Activated CD4-positive, alpha-beta T cell treated with anti-CD3 and anti-CD28 coated beads, Interleukin-2, amount 50 U/mL, for 4 hours (primary cell): Measurements from ENCODE around the gene BCL2L11.

Source experiments
- DNase-seq, 2 experiments: peaks; one replicate each; pipeline ENCODE4 v3.0.0-alpha.2; 2020

BCL2L11 gene

DNA sequence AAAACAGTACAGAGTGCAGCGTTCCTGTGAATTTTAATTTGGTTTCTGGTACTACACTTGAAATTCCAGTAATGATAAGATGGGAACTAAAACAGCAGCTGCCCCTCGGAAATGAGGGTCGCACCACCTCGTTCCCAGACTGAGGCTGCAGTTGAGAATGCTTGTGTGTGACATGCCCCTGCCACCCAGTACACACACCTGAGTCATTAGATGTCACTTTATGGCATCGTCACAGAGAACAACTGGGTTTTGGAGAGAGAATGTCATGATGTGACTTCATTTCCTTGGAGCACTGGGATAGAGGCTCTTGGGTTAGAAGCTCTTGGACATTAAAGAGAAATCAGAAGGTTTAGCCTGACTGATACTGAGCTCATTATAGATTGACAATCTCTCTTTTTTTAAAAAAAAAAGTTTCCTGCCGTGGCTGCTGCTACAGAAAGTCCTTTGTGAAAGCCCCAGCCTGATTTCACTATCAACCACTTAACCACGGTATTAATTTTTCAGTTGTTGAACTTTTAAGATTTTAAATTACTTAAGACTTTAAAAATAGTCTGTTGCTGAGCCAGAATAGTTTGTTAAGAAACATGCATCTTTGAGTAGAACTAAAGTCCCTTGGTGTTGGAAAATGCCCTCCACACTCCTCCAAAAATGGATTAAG, 24.5 kb downstream of the BCL2L11 start:
- DNase-seq: no peak

- no peak for DNase-seq
Measured at GRCh38 chr2:111145951-111146350, 25.2 kb downstream of the BCL2L11 start.

- DNase-seq: no peak
Measured at GRCh38 chr2:111148225-111148873, 27.6 kb downstream of the BCL2L11 start.

DNA sequence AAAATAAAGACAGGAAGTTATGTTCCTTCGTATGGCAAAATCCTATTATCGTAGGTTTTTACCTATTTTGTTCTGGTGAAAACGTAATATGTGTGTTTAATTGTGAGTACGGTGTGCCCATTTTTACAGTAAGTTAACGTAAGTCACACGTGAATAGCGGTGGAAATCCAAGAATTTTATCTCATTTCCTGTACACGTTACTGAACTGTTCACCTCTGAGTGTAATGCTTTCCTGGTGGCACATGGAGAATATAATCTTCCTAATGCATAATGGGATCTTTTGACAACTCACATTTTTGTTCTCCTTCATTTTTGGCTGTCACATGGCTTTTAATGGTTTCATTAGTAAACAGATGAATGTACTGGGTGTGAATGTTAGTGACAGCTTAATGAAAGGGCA, 28.2 kb downstream of the BCL2L11 start:
- no peak for DNase-seq

GRCh38 chr2:111149882-111150455, 29.3 kb downstream of the BCL2L11 start:
- DNase-seq: no peak

DNA sequence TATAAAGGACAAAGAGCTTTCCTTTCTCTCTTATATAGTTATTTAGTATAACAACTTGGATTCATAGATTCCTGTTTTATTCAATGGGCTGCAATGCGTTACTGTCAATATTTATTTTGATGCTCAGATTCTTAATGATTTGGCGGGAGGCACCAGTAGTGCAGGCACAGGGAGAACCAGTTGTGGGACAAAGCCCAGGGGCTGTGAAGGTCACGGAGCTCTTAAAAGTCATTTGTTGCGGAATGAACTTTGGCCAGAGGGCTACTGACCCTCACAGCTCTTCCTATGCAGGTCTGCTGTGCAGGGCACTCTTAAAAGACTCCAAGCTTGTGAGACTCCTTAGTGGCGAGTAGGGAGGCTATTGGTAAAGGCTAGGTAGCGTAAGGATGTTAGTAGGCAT, 34.0 kb downstream of the BCL2L11 start:
- DNase-seq: no peak

DNA sequence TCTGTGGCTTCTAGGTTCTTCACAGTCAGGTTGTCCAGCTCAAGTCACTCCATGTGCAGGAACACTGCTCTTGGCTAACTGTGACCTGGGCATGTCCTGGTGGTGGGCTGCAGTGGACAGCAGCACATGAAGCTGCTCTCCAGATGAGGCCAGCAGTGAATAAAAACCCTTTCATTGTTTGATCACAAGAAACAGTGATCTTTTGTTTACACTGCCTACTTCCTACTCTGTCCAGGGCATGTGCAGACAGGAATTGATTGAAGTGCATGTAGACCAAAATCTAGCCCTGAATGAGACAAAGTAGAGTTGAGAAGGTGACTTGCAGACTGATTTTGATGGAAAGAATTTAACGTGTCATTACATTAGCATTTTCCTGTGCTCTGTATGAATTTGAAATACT, 34.9 kb downstream of the BCL2L11 start:
- DNase-seq: no peak

DNA sequence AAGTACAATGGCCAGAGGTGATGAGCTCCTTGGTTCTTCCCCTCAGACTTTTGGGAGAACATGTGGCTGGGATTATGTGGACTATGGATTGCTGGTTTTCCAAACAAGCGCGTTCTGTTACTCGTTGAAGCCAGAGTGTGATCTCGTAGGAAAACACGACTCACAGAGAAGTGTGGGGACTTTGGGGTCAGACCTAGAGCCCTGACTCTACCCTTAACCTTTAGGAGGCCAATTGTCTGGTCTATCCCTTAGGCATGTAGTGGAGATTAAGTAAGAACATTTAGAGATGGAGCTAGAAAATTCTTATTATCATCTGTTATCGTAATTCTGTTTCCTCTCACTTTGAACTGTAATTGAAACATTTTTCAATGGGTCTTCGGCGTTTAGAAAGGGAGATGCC, 35.8 kb downstream of the BCL2L11 start:
- no peak for DNase-seq

- DNase-seq: no peak
Measured at GRCh38 chr2:111157071-111157661, 36.5 kb downstream of the BCL2L11 start.

GRCh38 chr2:111157798-111158197, 37.1 kb downstream of the BCL2L11 start:
- no peak for DNase-seq

DNA sequence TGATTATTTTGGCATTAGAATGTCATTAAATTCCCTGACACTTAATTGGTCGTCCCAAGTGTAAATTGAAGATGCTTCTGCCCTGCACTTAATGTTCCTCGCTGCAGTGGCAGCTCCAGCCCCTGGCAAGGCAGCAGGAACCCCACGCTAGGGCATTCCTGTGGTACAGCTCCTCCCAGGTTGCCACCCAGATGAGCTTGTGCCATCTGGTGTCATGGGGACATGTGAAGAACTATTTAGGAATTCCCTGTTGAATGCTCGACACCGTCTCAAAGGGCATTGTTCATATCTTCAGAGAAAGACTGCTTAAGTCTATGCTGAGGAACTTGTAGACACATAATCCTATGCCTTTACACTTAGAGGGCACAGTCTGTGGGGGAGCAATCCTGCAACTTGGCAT, 38.9 kb downstream of the BCL2L11 start:
- no peak for DNase-seq

- DNase-seq: no peak
Measured at GRCh38 chr2:111160758-111161157, 40.0 kb downstream of the BCL2L11 start.

GRCh38 chr2:111161971-111162370, 41.3 kb downstream of the BCL2L11 start:
- DNase-seq: no peak

DNA sequence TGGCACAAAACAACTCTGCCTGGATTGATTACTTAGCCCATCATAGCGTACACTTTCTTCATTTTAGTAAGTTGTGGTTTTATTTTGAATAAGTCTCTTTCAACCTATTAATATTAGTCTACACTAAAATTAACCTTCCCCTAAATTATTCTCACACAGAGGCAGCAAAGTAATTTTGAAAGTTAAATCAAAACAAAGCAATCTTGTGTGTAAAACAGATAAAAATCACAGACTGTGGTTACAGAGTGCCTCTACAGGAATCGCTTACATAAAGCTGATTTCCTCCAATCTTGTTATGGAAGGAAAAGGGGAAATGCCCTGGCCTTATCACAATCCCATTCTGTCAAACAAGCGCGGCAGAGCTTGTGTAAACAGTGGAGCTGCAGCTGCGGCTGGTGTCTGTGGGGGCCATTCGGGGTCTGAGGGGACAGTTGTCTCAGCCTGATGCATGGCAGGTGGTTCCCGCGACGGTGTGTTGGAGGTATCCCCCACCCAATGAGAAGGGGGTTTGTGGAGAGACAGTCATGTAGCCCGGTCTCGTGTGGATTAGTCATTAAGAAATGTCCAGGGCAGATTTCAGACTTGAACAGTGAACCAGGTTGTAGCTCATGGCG, 42.1 kb downstream of the BCL2L11 start:
- DNase-seq: no peak

DNA sequence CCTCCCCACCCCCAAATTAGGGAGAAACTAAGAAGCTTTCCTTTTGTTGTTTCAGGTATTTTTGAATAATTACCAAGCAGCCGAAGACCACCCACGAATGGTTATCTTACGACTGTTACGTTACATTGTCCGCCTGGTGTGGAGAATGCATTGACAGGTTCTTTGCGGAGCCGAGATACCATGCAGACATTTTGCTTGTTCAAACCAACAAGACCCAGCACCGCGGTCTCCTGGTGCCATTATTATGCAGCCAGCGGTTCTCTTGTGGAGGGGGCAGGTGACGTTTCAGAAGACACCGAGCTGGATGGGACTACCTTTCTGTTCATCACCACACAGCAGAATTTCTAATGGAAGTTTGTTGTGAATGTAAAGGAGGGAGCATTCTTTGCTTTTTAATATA, 43.4 kb downstream of the BCL2L11 start:
- no peak for DNase-seq

- DNase-seq: no peak
Measured at GRCh38 chr2:111165084-111165483, 44.4 kb downstream of the BCL2L11 start.

- DNase-seq: no peak
Measured at GRCh38 chr2:111166115-111166514, 45.4 kb downstream of the BCL2L11 start.

DNA sequence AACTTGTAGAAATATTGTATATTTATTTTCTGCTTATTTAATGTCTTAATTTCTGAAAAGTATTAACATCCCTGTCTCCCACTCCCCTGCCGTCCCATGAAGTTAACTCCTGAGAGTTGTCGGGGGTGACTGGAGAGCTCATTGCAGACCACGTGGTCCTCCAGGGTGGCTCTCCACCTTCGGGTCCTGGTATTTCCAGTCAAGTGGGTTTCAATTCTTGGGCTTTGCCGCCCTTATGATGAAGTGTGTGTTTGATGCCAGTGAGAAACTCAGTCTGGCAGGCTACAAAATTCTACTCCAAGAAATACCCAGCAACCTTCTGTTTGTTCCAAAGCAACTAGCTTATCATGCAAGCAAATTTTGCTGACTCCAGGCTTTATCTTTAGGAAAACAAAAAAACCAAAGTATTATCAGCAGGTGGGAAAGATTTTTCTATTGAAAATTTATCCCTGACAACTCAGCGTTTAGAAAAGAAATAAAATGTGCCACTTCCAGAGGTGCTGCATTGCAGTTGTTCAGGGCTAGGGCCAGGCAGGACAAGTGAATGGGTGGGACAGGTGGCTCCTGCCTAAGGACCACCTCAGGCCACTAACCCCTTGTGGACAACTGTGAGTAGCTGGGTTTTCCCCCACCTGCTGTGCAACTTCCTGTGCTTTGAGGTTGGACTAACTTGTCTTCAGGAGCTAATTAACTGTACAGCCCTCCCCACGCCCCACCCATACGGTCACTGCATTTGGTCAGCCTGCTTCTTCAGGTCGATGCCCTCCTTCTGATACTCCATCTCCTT, 46.6 kb downstream of the BCL2L11 start:
- no peak for DNase-seq

GRCh38 chr2:111167863-111168162, 47.1 kb downstream of the BCL2L11 start:
- no peak for DNase-seq

GRCh38 chr2:111168528-111169239, 48.0 kb downstream of the BCL2L11 start:
- peak; percentile 58 to 63 for DNase-seq

- DNase-seq: no peak
Measured at GRCh38 chr2:111169268-111169667, 48.6 kb downstream of the BCL2L11 start.

- no peak for DNase-seq
Measured at GRCh38 chr2:111169924-111170323, 49.2 kb downstream of the BCL2L11 start.
